ENCODE data around the gene NPAS3. TPM values are rescaled to one million over a fixed set of nuclear protein-coding genes. Genes with fewer than 3 reads are reported as not detected.

The NPAS3 gene
- total RNA-seq, 1 donor from 2014 or later, result 0.05 TPM

GRCh38 chr14:33846100-33846824, 907.6 kb downstream of the NPAS3 start:
- intact Hi-C loops (cut with micrococcal nuclease), result no loop called here

GRCh38 chr14:33847066-33847465, 908.4 kb downstream of the NPAS3 start:
- intact Hi-C loops (cut with micrococcal nuclease), result no loop called here

GRCh38 chr14:33848009-33848408, 909.3 kb downstream of the NPAS3 start:
- intact Hi-C loops (cut with micrococcal nuclease), result no loop called here

- intact Hi-C loops (cut with micrococcal nuclease), result no loop called here
These were observed 910.2 kb downstream of the NPAS3 start for GRCh38 chr14:33848706-33849454.

- intact Hi-C loops (cut with micrococcal nuclease), result no loop called here
These were observed 910.7 kb downstream of the NPAS3 start for GRCh38 chr14:33849455-33849801.

- intact Hi-C loops (cut with micrococcal nuclease), result no loop called here
These were observed 912.1 kb downstream of the NPAS3 start for GRCh38 chr14:33850826-33851225.

GRCh38 chr14:33851366-33851765, 912.7 kb downstream of the NPAS3 start:
- intact Hi-C loops (cut with micrococcal nuclease), result no loop called here

GRCh38 chr14:33851931-33852330, 913.3 kb downstream of the NPAS3 start:
- intact Hi-C loops (cut with micrococcal nuclease), result no loop called here
